Muscle of leg (tissue), 11 donors: Measurements from ENCODE around the gene PHF10. TPM values are rescaled to one million over a fixed set of nuclear protein-coding genes. Genes with fewer than 3 reads are reported as not detected.
"Not testable (repeated sequence)": the region's sequence is repeated elsewhere in the genome, so short reads cannot be mapped to it uniquely, and the experiment has no call there.

Experiments used
- DNase-seq: peaks from one replicate; pipeline ENCODE4 v3.0.0; 2013
- H3K27ac ChIP-seq: one replicate; pipeline ENCODE4 v1.5.1; 2013; ENCODE audit warnings: mild to moderate bottlenecking, low read length, control low read depth
- H3K27me3 ChIP-seq: one replicate; pipeline ENCODE4 v1.6.1; 2013; ENCODE audit warnings: low read length; ENCODE audit not compliant: control insufficient read depth, insufficient read depth
- H3K36me3 ChIP-seq: one replicate; pipeline ENCODE4 v1.6.1; 2013; ENCODE audit warnings: low read length; ENCODE audit not compliant: control insufficient read depth, insufficient read depth
- H3K4me1 ChIP-seq: one replicate; pipeline ENCODE4 v1.6.1; 2013; ENCODE audit warnings: low read length; ENCODE audit not compliant: control insufficient read depth, insufficient read depth
- H3K4me3 ChIP-seq: one replicate; pipeline ENCODE4 v1.5.1; 2013; ENCODE audit warnings: low read length, control low read depth
- H3K9me3 ChIP-seq: replicated peaks from 2 replicates; pipeline ENCODE4 v1.6.1; 2013; ENCODE audit warnings: low read depth, low read length; ENCODE audit not compliant: control insufficient read depth
- WGBS: methylation state at CpG from one replicate; pipeline ENCODE4 v1.1.5; 2013; ENCODE audit warnings: missing lambda C conversion rate; ENCODE audit not compliant: insufficient coverage; 5-methylcytosine and 5-hydroxymethylcytosine counted together
- polyA plus RNA-seq, 8 donors: library from polyadenylated mRNA; unstranded; fragments of 120-200 nt; gene quantifications; one replicate each; pipeline versions ENCODE4 v1.2.1 to v1.2.3, GENCODE V29; 2013; ENCODE audit warnings: inconsistent platforms in 1 of 8, low replicate concordance in 1 of 8; ENCODE audit not compliant: insufficient read length in 8 of 8, insufficient read depth in 1 of 8
- total RNA-seq: library from RNA; stranded (reverse); fragments of 120-200 nt; gene quantifications from one replicate; pipeline ENCODE4 v1.2.4, GENCODE V29; 2013

PHF10 gene
- total and polyA plus RNA-seq, 9 donors = 32.5 to 82.4 (median 73.0) TPM

DNA sequence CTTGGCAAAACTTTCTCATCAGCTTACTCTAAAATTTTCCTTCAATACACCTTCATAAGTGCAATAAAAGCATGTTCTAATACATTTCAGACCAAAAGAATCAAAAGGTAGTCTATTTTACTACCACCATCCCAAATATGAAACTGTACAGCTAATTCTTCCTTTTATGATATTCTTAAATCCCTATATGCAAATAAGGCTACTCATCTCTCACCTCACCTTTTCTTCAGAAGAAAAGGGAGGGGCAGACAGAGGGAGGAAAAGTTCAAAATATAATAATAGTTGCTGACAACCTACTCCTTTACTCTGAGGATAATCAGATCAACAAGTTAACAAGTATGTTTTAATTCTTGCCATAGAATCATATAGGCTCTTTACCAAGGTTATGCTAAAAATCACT lies 15.0 kb downstream of the PHF10 start:
- Histone ChIP-seq H3K27me3 (no peaks in the 10 kb centered on the region), H3K36me3 (peaks cover 17% of the 10 kb centered on the region), H3K27ac (no peak overlapping the region), H3K4me1 (no peaks in the 10 kb centered on the region), H3K9me3 (no peaks in the 10 kb centered on the region), H3K4me3 (no peak overlapping the region)
- DNase-seq = no peak

DNA sequence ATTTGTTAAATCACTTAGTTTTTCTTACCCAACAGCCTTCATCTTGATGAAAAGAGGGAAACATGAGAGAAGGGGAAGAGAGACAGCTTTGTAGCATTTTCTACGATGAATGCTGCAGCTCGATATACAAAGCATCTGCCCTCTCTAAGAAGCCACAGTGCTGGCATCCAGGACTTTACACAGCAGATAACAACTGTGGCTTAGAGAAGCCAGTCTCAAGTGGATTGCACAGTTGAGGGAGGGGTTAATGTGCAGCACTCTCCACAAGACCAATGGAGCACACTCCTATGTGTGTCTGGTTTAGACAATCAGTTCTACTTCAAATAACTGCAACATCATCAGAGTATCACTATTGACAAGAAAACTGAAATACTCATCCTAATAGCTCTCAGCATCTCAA lies 16.5 kb downstream of the PHF10 start:
- no peak for DNase-seq
- Histone ChIP-seq H3K4me1 (peaks cover 4% of the 10 kb centered on the region), H3K9me3 (no peaks in the 10 kb centered on the region), H3K27ac (no peak overlapping the region), H3K27me3 (no peaks in the 10 kb centered on the region), H3K4me3 (no peak overlapping the region), H3K36me3 (peaks cover 12% of the 10 kb centered on the region)
- no CpG with 5 or more reads among the region's 2 CpGs for WGBS

DNA sequence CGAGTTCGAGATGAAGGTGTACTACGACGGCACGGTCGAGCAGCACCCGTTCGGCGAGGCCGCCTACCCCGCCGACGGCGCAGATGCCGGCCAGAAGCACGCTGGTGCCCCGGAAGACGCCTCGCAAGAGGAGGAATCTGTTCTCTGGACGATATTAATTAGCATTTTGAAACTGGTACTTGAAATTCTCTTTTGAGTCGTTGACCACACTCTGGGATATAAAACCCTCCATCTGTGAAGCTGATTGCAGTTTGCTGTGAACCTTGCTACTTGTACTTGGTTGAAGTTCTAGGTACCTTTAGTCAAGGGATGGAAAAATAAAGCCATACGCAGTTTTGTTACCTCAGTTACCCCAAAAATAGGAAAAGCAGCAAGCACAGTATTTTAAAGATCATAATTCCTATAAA lies 21.5 kb downstream of the PHF10 start:
- 0% methylated on average over 14 of the region's 22 CpGs for WGBS
- Histone ChIP-seq H3K4me3 (peak overlapping the region; percentile 93), H3K27ac (peak overlapping the region; percentile 92), H3K27me3 (no peaks in the 10 kb centered on the region), H3K36me3 (peaks cover 9% of the 10 kb centered on the region), H3K9me3 (no peaks in the 10 kb centered on the region), H3K4me1 (peaks cover 9% of the 10 kb centered on the region)
- DNase-seq = no peak

DNA sequence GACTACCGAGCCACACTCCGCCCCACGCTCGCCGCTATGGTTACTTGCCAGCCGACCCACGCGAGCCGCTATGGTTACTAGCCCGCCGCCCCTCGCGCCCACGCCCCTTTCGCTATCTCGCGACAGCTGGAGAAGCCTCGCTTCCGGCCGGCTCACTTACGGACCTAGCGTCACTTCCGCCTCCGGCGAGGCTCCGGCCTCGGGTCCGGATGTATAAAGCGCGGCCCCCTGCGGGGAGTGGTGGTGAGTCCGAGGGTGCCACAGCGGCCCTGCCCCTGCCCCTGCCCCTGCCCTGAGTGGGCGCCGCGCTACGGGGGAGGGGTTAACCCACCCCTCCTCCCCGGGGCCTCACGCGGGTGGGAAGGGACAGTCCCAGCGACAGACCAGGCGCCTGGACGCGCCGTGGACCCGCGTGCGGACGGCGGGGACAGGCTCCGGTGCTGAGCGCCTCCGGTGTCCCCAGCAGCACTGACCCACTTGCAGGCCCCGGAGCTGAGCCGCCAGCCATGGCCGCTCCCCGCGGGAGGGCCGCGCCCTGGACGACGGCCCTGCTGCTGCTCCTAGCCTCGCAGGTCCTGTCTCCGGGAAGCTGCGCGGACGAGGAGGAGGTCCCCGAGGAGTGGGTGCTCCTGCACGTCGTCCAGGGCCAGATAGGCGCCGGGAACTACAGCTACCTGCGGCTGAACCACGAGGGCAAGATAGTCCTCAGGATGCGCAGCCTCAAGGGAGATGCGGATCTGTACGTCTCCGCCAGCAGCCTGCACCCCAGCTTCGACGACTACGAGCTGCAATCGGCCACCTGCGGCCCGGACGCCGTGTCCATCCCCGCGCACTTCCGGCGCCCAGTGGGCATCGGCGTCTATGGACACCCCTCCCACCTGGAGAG lies 22.1 kb downstream of the PHF10 start, which contains the start of the genes C6orf120 and WDR27:
TSS of gene C6orf120 (plus strand) at position 173 of the 886 bp plus-strand sequence. CDS start at position 507, 334 bp downstream.
TSS of gene WDR27 (minus strand) at position 76 of the 886 bp plus-strand sequence. CDS start 13,024 bp downstream, outside the sequence.
- Histone ChIP-seq H3K27me3 (no peaks in the 10 kb centered on the region), H3K4me3 (peak within 1 kb of the TSS; percentile 93), H3K4me1 (peaks cover 9% of the 10 kb centered on the region), H3K27ac (peak within 1 kb of the TSS; percentile 92), H3K36me3 (peaks cover 9% of the 10 kb centered on the region), H3K9me3 (no peaks in the 10 kb centered on the region)
- DNase-seq = peak; percentile 98
- under 1% methylated on average over 87 of the region's 92 CpGs for WGBS

DNA sequence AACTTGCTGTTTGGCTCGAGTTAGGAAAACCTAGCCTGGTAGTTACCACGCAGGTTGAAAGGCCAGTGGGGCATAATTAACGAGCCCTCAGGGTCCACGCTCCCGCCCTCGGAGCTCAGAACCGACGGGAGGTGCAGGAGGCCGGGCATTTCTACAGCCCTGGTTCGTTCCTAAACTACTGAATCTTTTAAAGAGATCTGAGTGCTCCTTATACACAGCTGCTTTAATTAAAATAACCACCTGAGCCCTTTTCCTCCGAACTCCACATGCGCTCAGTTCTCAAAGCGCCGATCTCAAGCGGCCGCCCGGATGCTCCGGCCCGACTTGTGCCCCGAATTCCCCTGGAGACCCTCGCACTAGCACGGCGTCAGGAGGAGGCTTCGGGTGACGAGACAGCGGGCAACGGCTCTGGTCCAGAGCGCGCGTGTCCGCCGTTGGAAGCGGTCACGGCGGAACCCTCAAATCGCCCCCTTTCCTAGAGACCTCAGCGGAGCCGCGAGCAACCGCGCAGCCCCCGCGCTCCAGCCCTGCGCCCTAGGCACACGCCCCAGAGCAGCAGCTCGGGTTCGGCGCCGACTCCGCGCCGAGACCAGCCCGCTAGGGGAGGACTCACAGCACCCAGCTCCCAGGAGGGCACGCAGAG lies 22.9 kb downstream of the PHF10 start:
- no peak for DNase-seq
- no peaks in the 10 kb centered on the region for H3K27me3 ChIP-seq
- peak overlapping the region; percentile 92 for H3K27ac ChIP-seq
- under 1% methylated on average over 52 of the region's 54 CpGs for WGBS
- peaks cover under 1% of the 10 kb centered on the region for H3K9me3 ChIP-seq
- H3K4me1 ChIP-seq = peaks cover 9% of the 10 kb centered on the region
- H3K4me3 ChIP-seq = peak overlapping the region; percentile 93
- H3K36me3 ChIP-seq = peaks cover 9% of the 10 kb centered on the region

DNA sequence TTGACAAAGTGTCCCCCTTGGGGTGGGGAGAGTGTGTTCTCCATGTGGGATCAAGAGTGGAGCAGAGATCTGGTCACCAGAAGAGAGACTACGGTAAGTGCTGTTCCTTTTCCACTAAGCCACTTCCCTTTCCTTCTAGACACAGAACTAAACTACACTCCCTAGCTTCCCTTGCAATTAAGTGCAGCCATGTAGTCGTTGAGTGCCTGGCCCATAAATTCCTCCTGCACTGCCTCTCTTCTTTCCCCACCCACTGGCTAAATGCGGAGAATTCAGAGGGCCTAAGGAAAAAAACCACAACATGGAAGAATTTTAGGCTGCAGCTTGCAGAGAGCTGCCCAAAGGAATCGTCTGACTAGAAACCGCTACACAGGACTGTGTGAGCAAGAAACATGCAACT lies 24.0 kb downstream of the PHF10 start:
- no peak overlapping the region for H3K27ac ChIP-seq
- H3K9me3 ChIP-seq = peaks cover 2% of the 10 kb centered on the region
- no peak overlapping the region for H3K4me3 ChIP-seq
- 0% methylated on average over 1 of the region's 5 CpGs for WGBS
- H3K27me3 ChIP-seq = no peaks in the 10 kb centered on the region
- H3K4me1 ChIP-seq = peaks cover 9% of the 10 kb centered on the region
- DNase-seq = peak; percentile 29
- H3K36me3 ChIP-seq = peaks cover 9% of the 10 kb centered on the region

DNA sequence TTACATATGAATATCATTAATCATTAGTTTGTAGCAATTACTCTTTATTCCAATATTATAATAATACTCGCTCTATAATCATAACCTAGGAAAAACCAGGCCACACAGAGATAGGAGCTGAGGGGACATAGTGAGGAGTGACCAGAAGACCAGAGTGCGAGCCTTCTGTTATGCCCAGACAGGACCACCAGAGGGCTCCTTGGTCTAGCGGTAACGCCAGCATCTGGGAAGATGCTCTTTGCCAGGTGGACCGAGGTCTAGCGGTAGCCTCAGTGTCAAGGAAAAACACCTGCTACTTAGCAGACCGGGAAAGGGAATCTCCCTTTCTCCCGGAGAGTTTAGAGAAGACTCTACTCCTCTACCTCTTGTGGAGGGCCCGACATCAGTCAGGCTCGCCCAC lies 27.2 kb downstream of the PHF10 start:
- H3K9me3 ChIP-seq, H3K27ac ChIP-seq, H3K4me3 ChIP-seq, H3K4me1 ChIP-seq, H3K27me3 ChIP-seq, DNase-seq: not testable (repeated sequence)
- peaks cover 16% of the 10 kb centered on the region for H3K36me3 ChIP-seq
- 95% methylated on average over 7 of the region's 10 CpGs for WGBS

DNA sequence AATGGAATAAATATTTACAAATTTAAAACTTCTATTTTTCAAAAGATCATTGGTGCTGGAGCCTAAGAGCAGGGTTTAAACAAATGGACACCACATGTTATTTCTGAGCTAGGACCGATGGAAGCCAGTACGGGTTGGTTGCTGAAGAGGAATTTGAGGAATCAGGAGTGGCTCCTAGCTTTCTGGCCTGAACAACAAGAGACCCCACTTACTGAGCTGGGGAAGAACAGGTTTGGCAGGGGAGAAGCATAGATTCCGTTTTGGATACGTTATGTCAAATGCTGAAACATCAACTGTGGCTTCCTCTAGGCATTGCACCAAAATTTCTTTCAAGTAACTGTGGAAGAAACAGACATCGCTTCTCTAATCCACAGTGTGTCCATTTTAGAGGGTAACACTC lies 29.2 kb downstream of the PHF10 start:
- H3K4me1 ChIP-seq = peaks cover under 1% of the 10 kb centered on the region
- peaks cover 16% of the 10 kb centered on the region for H3K9me3 ChIP-seq
- no peak overlapping the region for H3K4me3 ChIP-seq
- DNase-seq = no peak
- H3K36me3 ChIP-seq = peaks cover 21% of the 10 kb centered on the region
- H3K27ac ChIP-seq = no peak overlapping the region
- 80% methylated on average over 5 of the region's 5 CpGs for WGBS
- H3K27me3 ChIP-seq = no peaks in the 10 kb centered on the region

DNA sequence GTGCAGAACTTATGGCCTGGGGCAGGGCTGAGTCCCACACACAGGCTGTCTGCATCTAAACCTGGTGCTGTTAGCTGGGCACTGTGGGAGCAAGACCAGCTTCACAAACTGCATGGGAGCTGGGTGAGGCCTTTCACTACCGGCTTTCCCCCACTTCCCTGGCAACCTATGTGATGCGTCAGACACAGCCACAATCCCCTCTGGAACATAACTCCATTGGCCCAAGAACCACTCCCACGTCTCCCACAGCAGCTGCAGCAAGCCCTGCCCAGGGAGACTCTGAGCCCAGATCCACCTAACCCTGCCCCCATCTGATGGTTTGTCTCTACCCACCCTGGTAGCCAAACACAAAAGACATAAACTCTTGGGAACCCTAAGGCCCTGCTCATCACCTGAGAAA lies 31.8 kb downstream of the PHF10 start:
- no peaks in the 10 kb centered on the region for H3K4me1 ChIP-seq
- H3K27me3 ChIP-seq = no peaks in the 10 kb centered on the region
- WGBS = 91% methylated on average over 3 of the region's 3 CpGs
- no peak overlapping the region for H3K27ac ChIP-seq
- DNase-seq = no peak
- H3K4me3 ChIP-seq = no peak overlapping the region
- peaks cover 24% of the 10 kb centered on the region for H3K36me3 ChIP-seq
- H3K9me3 ChIP-seq = peaks cover 23% of the 10 kb centered on the region

DNA sequence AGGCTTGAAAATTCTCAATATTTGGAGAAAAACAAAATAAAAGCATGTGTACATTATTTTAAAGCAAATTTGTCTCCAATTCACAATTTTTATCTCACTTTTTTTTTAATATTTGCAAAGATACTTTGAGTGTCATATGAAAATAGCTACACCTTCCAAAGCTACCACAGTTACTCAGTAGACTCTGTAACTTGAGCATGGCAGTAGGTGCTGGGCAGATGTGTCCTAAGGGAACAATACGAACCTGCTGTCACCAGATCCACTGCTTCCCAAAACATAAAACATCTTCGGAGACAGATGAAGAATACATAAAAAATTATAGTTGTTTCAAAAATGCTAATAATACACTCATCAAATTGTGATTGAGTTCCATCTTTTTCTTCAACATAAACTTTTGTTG lies 33.0 kb downstream of the PHF10 start:
- Histone ChIP-seq H3K27me3 (no peaks in the 10 kb centered on the region), H3K4me3 (no peak overlapping the region), H3K4me1 (no peaks in the 10 kb centered on the region), H3K36me3 (peaks cover 27% of the 10 kb centered on the region), H3K9me3 (peaks cover 25% of the 10 kb centered on the region), H3K27ac (no peak overlapping the region)
- DNase-seq = no peak
- WGBS = no CpG with 5 or more reads among the region's 2 CpGs
